GM19193 (cell line): ENCODE measurements around the gene KRTAP12-3.

ENCODE experiments used
- POLR2A ChIP-seq: IDR thresholded peaks from 4 replicates; pipeline ENCODE4 v1.6.1; 2011; ENCODE audit not compliant: insufficient read depth, insufficient read length; ENCODE audit errors: extremely low read depth

The KRTAP12-3 gene, protein sequence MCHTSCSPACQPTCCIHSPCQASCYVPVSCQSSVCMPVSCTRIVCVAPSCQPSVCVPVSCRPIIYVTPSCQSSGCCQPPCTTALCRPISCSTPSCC

DNA sequence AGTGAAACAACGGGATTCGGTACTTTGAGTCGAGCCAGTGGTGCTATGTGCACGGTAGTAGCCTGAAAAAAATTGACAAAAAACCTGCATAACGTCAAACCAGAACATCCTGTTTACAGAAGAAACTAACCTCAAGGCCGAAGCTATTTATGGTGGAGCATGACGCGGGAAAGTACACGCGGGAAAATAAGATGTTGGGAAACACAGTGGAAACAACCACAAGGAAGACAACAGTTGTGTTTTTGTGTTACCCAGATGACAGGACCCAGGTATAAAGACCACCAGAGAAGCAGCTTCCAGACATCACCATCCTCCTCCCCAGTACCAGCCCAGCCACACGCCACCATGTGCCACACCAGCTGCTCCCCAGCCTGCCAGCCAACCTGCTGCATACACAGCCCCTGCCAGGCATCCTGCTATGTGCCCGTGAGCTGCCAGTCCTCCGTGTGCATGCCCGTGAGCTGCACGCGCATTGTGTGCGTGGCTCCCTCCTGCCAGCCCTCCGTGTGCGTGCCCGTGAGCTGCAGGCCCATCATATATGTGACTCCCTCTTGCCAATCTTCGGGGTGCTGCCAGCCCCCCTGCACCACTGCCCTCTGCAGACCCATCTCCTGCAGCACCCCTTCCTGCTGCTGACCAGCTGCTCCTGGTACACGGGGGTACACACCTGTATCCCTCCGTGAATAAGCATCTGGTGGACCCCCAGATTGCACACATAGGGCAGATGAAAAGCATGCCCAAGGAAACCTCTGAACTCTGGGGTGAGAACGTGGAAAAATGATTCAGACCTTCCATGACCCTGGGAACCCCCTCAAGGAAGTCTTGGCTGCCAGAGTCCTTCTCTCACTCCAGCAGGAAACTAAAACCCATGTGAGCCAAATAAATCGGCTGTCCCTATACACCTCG, at the start of gene KRTAP12-3:
KRTAP12-3 (plus strand) TSS at position 298 of the 906 bp plus-strand sequence; CDS start at position 346, 48 bp downstream.
- TF ChIP-seq POLR2A: no peak

DNA sequence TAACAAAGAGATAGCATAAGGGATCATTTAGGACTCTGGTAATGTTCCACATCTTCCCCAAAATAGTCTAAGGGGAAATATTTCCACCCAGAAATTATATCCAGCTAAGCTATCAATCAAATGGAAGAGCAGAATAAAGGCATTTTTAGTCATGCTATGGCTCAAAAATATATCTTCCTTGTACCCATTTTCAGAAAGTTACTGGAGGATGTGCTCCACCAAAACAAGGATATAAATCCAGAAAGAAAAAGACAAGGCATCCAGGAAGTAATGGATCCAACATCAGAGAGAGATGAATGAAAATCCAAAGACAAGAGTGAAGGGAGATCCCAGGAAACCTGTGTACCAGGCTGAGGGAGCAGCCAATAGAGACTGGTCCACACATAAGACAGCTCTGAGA, 48.5 kb upstream of the KRTAP12-3 start:
- no peak for TF ChIP-seq POLR2A

DNA sequence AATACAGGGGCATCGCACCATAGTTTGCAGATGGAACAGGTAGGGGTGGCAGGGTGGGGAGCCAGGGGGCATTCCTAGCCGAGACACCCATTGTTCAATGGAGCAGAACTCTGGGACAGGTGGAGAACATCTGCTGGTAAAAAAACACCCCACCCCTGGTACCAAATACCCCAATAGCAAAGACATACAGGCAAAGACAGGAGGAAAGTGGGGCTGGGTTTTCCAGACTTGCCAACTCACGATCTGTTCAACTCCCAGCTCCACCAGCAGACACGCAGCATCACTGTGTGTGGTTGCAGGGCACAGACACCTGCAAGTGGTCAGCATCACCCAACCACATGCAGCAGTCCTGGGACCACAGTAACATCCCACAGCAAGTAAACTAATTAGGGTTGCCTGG, 46.2 kb upstream of the KRTAP12-3 start:
- TF ChIP-seq POLR2A: no peak

DNA sequence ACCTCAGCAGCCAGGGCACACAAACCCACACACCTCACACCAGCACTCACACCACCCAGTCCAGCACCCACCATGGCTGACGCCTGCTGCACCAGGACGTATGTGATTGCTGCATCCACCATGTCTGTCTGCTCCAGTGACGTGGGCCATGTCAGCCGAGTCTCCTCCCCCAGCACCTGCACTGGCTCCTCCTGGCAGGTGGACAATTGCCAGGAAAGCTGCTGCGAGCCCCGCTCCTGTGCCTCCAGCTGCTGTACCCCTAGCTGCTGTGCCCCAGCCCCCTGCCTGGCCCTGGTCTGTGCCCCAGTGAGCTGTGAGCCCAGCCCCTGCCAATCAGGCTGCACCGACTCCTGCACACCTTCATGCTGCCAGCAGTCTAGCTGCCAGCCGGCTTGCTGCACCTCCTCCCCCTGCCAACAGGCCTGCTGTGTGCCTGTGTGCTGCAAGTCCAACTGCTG, 45.7 kb upstream of the KRTAP12-3 start, which contains the start of gene KRTAP10-8:
KRTAP10-8 (plus strand) TSS at position 51 of the 458 bp plus-strand sequence; CDS start at position 73, 22 bp downstream.
- no peak for TF ChIP-seq POLR2A

DNA sequence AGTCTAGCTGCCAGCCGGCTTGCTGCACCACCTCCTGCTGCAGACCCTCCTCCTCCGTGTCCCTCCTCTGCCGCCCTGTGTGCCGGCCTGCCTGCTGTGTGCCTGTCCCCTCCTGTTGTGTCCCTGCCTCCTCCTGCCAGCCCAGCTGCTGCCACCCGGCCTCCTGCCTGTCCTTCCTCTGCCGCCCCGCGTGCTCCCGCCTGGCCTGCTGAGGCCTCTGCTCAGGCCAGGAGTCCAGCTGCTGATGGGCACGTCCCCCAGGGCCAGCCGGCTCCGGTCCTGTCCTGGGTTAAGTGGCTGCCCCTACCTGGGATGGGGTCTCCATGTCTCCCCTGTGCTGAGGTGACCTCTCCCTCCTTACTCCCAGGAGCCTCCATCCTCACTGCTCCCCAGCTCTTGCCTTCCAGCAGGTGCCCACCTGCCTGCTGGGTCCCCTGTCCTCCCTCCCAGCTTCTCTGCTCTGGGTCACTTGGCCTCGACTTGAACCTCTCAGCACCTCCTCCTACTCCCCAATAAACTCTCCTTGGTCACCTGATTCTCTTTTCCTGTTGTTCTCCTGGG, 45.0 kb upstream of the KRTAP12-3 start:
- TF ChIP-seq POLR2A: no peak

DNA sequence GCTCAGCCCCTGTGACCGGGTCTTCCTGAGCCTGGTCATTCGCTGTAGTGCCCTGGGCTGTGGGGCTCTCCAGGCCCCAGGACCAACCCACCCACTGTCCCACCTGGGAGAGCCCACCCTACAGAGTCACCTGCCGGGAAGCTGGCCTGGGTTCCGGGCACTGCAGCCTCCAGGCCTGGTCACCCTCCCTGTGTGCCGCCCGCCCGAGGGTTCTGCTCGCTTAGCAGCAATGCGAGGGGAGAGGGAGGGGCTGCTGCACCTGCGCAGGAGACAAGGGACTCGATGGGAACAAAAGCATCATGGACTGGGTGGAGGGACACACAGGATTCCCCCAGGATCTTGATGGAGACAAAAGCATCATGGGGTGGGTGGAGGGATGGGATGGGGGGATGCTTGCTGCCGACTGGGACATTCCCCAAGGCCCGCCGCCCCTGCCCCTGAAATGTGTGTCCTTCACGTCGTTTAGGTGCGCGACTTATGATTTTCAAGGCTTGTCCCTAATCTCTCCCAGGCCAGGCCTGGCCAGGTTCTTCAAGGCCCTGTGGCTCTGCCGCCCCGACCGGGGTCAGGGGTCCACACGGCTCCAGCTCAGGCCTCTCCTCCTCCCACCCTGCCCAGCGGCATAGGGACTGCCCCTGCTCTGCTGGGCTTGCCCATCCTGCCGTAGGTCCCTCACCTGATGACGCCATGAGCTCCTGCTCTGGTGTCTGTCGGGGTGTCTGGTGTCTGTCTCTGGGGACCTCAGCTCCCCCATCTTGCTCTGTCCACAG, 44.2 kb upstream of the KRTAP12-3 start:
- TF ChIP-seq POLR2A: no peak

DNA sequence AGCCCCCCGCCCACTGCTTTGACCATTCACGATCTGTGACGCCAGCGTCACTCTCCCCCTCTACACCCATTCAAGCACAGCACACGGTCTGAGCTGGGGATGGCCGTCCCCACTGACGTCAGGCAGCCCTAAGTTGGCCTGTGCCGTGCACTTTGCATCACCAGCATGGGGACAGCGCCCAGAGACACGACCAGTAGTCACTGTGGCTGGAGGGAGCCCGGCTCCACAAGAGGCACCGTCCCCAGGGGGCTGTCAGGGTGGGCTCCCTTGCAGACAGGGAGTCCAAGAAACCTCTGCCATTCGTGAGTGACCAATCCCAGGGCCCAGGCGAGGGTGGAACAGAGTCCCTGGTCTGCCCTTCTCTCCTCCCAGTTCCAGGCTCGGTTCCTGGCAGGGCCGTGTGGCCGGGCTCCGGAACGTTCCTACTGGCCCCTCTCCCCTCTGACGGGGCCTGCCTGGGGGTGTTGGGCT, 43.5 kb upstream of the KRTAP12-3 start:
- TF ChIP-seq POLR2A: no peak

DNA sequence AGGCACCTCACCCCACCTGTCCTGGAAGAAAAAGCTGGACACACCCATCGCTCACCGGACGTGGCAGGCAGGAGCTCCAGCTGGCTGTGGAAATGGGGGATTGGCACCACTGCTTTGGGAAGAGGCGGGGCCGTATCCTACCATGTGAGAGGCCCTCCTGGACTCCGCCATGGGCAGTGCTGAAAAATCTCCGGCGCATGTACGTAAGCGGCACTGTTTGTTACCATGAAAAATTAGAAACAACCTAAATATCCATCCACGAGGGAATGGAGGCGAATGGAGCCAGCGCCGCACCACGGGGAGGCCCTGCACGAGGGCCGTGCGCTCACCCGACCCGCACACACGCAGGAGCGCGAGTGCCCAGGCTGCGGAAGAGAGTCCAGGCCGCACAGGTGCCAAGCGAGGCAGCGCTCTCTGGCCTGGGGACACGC, 42.8 kb upstream of the KRTAP12-3 start:
- no peak for TF ChIP-seq POLR2A

DNA sequence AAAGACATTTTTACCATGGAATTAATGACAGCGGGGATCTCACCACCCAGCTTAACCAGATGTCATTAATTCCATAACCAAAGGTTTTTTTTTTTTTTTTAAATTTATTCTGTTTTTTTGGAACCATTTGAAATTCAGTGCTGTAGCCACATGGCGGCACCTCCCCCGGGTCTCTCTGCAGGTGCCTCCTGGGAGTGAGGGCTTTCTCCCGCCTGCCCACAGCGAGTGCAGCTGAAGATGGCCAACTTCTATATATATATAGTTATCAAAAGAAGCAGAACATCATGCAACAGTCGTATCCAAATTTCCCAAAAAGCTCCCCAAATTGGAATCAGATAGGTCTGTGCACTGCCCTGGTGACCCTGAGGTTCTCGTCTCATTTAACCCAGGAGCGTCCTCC, 42.3 kb upstream of the KRTAP12-3 start:
- TF ChIP-seq POLR2A: no peak

DNA sequence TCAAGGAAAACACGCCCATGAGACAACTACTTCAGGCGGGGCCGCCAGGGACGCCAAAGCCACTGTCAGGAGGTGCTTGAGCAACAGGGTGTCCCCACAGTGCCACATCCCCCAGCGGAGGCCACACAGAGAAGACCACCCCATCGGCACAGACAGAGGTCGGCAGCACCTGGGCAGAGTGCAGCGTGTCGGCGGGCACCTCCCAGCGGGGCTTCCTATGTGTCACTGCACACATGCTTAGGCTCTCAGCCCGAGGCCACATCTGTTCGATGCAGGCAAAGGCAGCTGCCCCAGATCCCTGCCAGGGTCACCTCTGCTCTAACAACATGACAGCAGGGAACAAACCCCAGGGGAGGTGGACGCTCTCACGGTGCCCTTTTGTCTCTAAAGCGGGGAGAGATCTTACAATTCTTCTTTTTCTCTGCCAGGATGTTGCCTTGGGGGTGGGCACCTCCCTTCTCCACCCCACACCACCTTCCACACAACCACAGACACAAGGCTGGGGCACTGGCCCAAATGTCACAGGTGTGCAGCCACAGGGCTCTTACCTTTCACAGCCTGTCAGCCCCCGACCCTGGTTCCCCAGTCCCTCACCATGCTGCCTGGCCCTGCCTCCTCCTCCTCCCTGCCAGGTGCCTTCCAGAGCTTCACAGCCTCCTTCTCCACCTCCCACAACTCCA, 41.7 kb upstream of the KRTAP12-3 start:
- TF ChIP-seq POLR2A: no peak

DNA sequence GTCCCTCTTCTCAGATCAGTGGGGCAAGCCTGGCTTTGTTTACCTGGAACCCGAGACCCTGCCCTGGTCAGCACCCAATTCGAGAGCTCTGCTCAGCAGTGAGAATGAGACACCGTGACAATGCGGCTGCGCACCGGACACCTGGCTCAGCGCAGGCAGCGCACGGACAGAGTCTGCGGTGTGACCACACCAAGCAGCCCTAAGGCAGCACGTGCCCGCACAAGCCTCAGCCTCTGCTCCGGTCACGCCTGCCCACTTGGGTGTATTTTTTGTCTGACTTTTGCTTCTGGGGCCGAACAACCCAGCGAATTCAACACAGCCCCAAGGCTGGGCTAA, 41.2 kb upstream of the KRTAP12-3 start:
- TF ChIP-seq POLR2A: no peak

DNA sequence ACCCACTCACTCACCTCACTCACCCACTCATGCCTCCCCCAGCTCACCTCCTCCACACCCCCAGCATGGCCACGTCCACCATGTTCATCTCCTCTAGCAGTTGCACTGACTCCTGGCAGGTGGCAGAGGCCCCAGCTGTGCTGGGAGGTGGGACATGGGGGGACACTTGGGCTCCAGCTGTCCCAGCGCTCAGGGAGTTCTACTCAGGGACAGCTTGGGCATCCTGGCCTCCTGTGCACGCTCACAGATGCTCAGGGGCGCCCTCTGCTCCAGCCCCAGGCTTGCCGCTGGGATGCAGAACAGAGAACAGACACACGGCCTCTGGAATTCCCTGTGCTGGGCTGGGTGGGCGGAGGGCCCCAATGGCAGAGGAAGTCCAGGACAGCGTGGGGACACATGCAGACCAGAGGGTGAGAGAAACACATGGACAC, 40.6 kb upstream of the KRTAP12-3 start:
- no peak for TF ChIP-seq POLR2A

DNA sequence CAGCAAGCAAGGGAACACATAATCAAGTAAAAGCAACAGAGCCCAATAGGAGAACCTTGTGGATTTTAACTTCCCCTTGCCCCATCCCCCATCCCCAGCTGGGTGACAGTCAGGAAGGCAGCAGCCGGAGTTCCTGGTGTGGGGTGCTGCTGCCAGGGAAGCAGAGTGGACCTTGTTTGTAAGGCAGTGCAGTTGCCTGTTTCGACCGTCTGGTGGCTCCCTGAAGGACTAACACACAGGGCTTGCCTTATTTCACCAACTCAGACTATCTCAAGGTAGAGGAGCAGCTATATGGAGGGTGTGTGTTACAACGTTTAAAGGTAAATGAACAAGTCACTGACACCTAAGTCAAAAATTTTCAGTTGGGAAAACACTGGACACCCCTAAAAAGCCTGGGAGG, 39.2 kb upstream of the KRTAP12-3 start:
- TF ChIP-seq POLR2A: no peak

DNA sequence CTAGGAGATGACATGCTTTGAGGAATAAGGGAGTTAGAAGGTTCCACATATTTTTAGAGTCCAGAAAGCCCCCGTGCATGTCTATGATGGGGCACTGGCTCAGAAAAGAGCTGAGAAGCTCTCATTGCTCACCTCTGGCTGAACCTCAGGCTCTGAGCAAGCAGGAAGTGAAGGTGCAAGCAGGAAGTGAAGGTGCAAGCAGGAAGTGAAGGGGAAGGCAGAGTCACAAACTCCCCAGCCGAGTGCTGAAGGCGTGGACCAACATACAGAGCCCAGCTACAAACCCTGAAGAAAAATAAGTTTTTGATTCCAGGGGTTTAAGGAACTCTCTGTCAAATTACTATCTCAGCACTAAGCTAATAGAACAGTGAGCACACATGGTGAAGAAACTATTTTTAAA, 38.8 kb upstream of the KRTAP12-3 start:
- TF ChIP-seq POLR2A: no peak

DNA sequence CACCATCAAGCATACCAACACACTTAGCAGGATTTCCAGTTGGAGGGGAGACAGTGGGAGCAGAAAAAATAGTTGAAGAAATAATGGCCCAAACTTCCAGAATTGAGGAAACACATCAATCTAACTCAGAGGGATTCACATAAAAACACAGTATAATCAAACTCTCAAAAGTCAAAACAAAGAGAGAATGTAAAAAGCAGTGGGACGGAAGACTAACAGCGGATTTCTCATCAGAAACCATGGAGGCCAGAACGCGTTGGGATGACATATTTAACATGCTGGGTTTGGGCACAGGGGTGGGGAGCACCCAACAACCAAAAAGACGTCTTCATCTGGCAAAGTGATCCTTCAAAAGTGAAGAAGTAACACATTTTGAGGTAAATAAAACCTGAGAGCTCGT, 37.8 kb upstream of the KRTAP12-3 start:
- TF ChIP-seq POLR2A: no peak

DNA sequence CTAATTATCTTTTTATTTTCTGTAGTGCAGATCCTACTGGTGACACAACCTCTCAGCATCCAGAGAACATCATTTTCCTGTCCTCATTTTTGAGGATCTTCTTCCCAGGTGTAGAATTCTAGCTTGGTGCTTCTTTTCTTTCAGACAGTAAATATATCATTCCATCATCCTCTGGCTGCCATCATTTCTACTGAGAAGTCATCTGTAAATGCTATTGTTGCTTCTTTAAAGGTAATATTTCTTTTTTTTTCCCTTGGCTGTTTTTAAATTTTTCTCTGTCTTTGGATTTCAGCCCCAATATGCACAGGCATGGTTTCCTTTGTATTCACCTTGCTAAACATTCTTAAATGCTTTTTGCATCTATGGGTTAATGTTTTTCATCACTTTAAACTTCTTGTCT, 34.2 kb upstream of the KRTAP12-3 start:
- no peak for TF ChIP-seq POLR2A
